Breast epithelium (tissue), 3 donors: Measurements from ENCODE around the gene GFRA1.

Experiments used
- POLR2A ChIP-seq: fragments of 450-650 bp; IDR thresholded peaks from one replicate; pipeline ENCODE4 v1.6.1; 2016; ENCODE audit warnings: antibody characterized with exemption, mild to moderate bottlenecking, moderate library complexity
- POLR2AphosphoS5 ChIP-seq, 3 donors: sonication (generic); formaldehyde crosslinking; IDR thresholded peaks; one replicate each; pipeline ENCODE4 v1.6.1; 2017; ENCODE audit warnings: antibody characterized with exemption in 3 of 3
- TF ChIP-seq, protein P1 (sequence below), 3 donors: fragments of 450-650 bp; IDR thresholded peaks; one replicate each; pipeline ENCODE4 v1.5.1; 2016 to 2017; ENCODE audit warnings: antibody characterized with exemption in 3 of 3, mild to moderate bottlenecking in 3 of 3, moderate library complexity in 3 of 3

DNA sequence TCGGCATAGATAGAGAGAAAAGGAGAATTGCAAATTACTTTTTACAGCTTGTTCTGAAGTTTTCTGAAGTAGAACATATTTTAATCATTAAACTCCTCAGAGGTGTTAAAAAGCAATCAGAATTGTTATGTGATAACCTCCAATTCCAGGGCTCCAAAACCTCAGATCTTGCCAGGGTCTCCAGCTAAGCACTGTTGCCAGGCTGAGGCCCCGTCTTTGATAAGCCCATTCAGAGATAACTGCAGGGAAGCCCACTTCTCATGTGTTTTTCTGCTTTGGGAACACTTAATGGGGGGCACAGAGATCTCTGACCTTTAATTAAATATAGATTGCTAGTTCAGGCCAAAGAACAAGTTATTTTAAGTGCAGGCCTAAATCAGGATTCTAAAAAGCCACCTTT lies 40.4 kb downstream of the GFRA1 start:
- TF ChIP-seq POLR2AphosphoS5 (IDR thresholded peaks at IDR 0.05) (no peak), POLR2A (no peak)
- TF ChIP-seq, protein P1, sequence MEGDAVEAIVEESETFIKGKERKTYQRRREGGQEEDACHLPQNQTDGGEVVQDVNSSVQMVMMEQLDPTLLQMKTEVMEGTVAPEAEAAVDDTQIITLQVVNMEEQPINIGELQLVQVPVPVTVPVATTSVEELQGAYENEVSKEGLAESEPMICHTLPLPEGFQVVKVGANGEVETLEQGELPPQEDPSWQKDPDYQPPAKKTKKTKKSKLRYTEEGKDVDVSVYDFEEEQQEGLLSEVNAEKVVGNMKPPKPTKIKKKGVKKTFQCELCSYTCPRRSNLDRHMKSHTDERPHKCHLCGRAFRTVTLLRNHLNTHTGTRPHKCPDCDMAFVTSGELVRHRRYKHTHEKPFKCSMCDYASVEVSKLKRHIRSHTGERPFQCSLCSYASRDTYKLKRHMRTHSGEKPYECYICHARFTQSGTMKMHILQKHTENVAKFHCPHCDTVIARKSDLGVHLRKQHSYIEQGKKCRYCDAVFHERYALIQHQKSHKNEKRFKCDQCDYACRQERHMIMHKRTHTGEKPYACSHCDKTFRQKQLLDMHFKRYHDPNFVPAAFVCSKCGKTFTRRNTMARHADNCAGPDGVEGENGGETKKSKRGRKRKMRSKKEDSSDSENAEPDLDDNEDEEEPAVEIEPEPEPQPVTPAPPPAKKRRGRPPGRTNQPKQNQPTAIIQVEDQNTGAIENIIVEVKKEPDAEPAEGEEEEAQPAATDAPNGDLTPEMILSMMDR (IDR thresholded peaks at IDR 0.05), result no peak
